ENCODE data around the gene STAT1. TPM values are rescaled to one million over a fixed set of nuclear protein-coding genes. Genes with fewer than 3 reads are reported as not detected.

The STAT1 gene
- total RNA-seq, result 776 and 789 TPM in 2 replicates

- intact Hi-C loops (cut with micrococcal nuclease), result loop anchor here (1.0 to 5.0 kb wide), 6 partner anchors 8 to 1352 kb away; partner anchors contain the start of genes ASNSD1, GLS, ORMDL1 and PMS1
Observed at GRCh38 chr2:191013932-191014652, at the start of gene STAT1. Gene STAT1, minus strand, starts transcription at chr2:191014171. Its CDS starts 4,168 bp downstream, at chr2:191010003.

- intact Hi-C loops (cut with micrococcal nuclease), result no loop called here
Observed at GRCh38 chr2:191063584-191063983, 49.6 kb upstream of the STAT1 start.

- intact Hi-C loops (cut with micrococcal nuclease), result no loop called here
Observed at GRCh38 chr2:191061381-191061980, 47.5 kb upstream of the STAT1 start.

- intact Hi-C loops (cut with micrococcal nuclease), result no loop called here
Observed at GRCh38 chr2:191059308-191059707, 45.3 kb upstream of the STAT1 start.

GRCh38 chr2:191056228-191056627, 42.3 kb upstream of the STAT1 start:
- intact Hi-C loops (cut with micrococcal nuclease), result loop anchor here (1.0 kb wide), 2 partner anchors 10 to 95 kb away; no protein-coding TSS in a partner anchor

GRCh38 chr2:191053256-191053655, 39.3 kb upstream of the STAT1 start:
- intact Hi-C loops (cut with micrococcal nuclease), result no loop called here

- intact Hi-C loops (cut with micrococcal nuclease), result loop anchor here (1.0 kb wide), 3 partner anchors 98 to 469 kb away; partner anchors contain the start of gene STAT4
Observed at GRCh38 chr2:191051825-191052778, 38.1 kb upstream of the STAT1 start.

- intact Hi-C loops (cut with micrococcal nuclease), result no loop called here
Observed at GRCh38 chr2:191051177-191051576, 37.2 kb upstream of the STAT1 start.

- intact Hi-C loops (cut with micrococcal nuclease), result no loop called here
Observed at GRCh38 chr2:191050640-191050987, 36.6 kb upstream of the STAT1 start.

GRCh38 chr2:191049728-191050639, 36.0 kb upstream of the STAT1 start:
- intact Hi-C loops (cut with micrococcal nuclease), result no loop called here

- intact Hi-C loops (cut with micrococcal nuclease), result no loop called here
Observed at GRCh38 chr2:191048073-191048472, 34.1 kb upstream of the STAT1 start.

- intact Hi-C loops (cut with micrococcal nuclease), result no loop called here
Observed at GRCh38 chr2:191045141-191045540, 31.2 kb upstream of the STAT1 start.

GRCh38 chr2:191043438-191043837, 29.5 kb upstream of the STAT1 start:
- intact Hi-C loops (cut with micrococcal nuclease), result no loop called here

- intact Hi-C loops (cut with micrococcal nuclease), result no loop called here
Observed at GRCh38 chr2:191041418-191042161, 27.6 kb upstream of the STAT1 start.

GRCh38 chr2:191039616-191040015, 25.6 kb upstream of the STAT1 start:
- intact Hi-C loops (cut with micrococcal nuclease), result no loop called here

GRCh38 chr2:191038741-191039140, 24.8 kb upstream of the STAT1 start:
- intact Hi-C loops (cut with micrococcal nuclease), result no loop called here

GRCh38 chr2:191038241-191038725, 24.3 kb upstream of the STAT1 start:
- intact Hi-C loops (cut with micrococcal nuclease), result no loop called here

GRCh38 chr2:191037351-191037750, 23.4 kb upstream of the STAT1 start:
- intact Hi-C loops (cut with micrococcal nuclease), result no loop called here

GRCh38 chr2:191036363-191036762, 22.4 kb upstream of the STAT1 start:
- intact Hi-C loops (cut with micrococcal nuclease), result no loop called here

All from T-helper 2 cell treated with Interferon-gamma antibody and Interleukin-4, amounts not matched to agents 100 ng/mL and 5 ng/mL, for 36 hours (primary cell).